SK-N-SH treated with all-trans-retinoic acid at 6 μM for 48 hours (cell line): ENCODE results near the gene GAR1.

ENCODE experiments used
- ARNTL ChIP-seq: fragments of 450-650 bp; formaldehyde crosslinking; IDR thresholded peaks from 2 replicates; pipeline ENCODE4 v1.5.0; 2020; ENCODE audit warnings: low read depth, mild to moderate bottlenecking, moderate library complexity, borderline replicate concordance
- ESRRG ChIP-seq: fragments of 250-450 bp; sonication (Bioruptor Pico); IDR thresholded peaks from 2 replicates; pipeline ENCODE4 v1.6.1; 2021; ENCODE audit warnings: mild to moderate bottlenecking
- POU6F1 ChIP-seq: fragments of 250-450 bp; sonication (Bioruptor Pico); IDR thresholded peaks from 2 replicates; pipeline ENCODE4 v1.8.0; 2021; ENCODE audit warnings: low read depth, mild to moderate bottlenecking, moderate library complexity, borderline replicate concordance
- SNAI2 ChIP-seq: fragments of 250-450 bp; sonication (Bioruptor Pico); IDR thresholded peaks from 2 replicates; pipeline ENCODE4 v1.5.0; 2020; ENCODE audit warnings: mild to moderate bottlenecking, moderate library complexity
- TSHZ2 ChIP-seq: fragments of 250-450 bp; sonication (Bioruptor Pico); IDR thresholded peaks from 2 replicates; pipeline ENCODE4 v1.5.0; 2020; ENCODE audit warnings: mild to moderate bottlenecking, moderate library complexity
- ZFP3 ChIP-seq: fragments of 250-450 bp; sonication (Bioruptor Pico); IDR thresholded peaks from 2 replicates; pipeline ENCODE4 v1.5.0; 2020; ENCODE audit warnings: mild to moderate bottlenecking, moderate library complexity
- ZNF565 ChIP-seq: fragments of 450-650 bp; formaldehyde crosslinking; conservative IDR thresholded peaks from 2 replicates; pipeline ENCODE4 v1.5.0; 2020; ENCODE audit warnings: low read depth, mild to moderate bottlenecking, moderate library complexity

GRCh38 chr4:109850601-109851000 is 35.0 kb downstream of the GAR1 start:
- TF ChIP-seq ZNF565 (CRISPR knock-in tag) (no peak), POU6F1 (CRISPR knock-in tag) (no peak), TSHZ2 (no peak), SNAI2 (CRISPR knock-in tag) (no peak), ZFP3 (CRISPR knock-in tag) (no peak), ARNTL (CRISPR knock-in tag) (no peak), ESRRG (CRISPR knock-in tag) (no peak)
